ENCODE measurements around the gene TMX1. TPM values are rescaled to one million over a fixed set of nuclear protein-coding genes. Genes with fewer than 3 reads are reported as not detected.

TMX1 gene
- total RNA-seq, 1 donor = 55.4 TPM

GRCh38 chr14:51203881-51204280 is 36.2 kb upstream of the TMX1 start:
- Histone ChIP-seq H3K27ac (ENCODE audit: low read depth, low read length) (no peak overlapping the region), H3K9me3 (ENCODE audit: low read depth, low read length) (no peaks in the 10 kb centered on the region), H3K4me1 (ENCODE audit: insufficient read depth, low read length) (no peaks in the 10 kb centered on the region), H3K4me2 (ENCODE audit: insufficient read depth, low read length) (no peak overlapping the region), H3K79me2 (ENCODE audit: insufficient read depth, low read length) (no peaks in the 10 kb centered on the region), H3K27me3 (ENCODE audit: insufficient read depth, low read length) (peaks cover 70% of the 10 kb centered on the region), H4K20me1 (ENCODE audit: insufficient read depth, low read length) (no peaks in the 10 kb centered on the region), H2AFZ (ENCODE audit: low read length) (no peak overlapping the region), H3K36me3 (ENCODE audit: insufficient read depth, low read length) (no peaks in the 10 kb centered on the region), H3K4me3 (ENCODE audit: insufficient read depth, low read length) (no peak overlapping the region)
- TF ChIP-seq CTCF (IDR thresholded peaks at IDR 0.05; ENCODE audit: extremely low read depth, low read depth, low read length) = no peak
- no peak for DNase-seq (ENCODE audit: insufficient read length, low spot score, missing footprints)

- H3K27ac ChIP-seq (ENCODE audit: low read depth, low read length) = no peak overlapping the region
- peaks cover 69% of the 10 kb centered on the region for H3K27me3 ChIP-seq (ENCODE audit: insufficient read depth, low read length)
These were observed 34.6 kb upstream of the TMX1 start for GRCh38 chr14:51205486-51205885.

GRCh38 chr14:51206462-51206861 is 33.6 kb upstream of the TMX1 start:
- H3K4me2 ChIP-seq (ENCODE audit: insufficient read depth, low read length) = no peak overlapping the region
- no peaks in the 10 kb centered on the region for H3K4me1 ChIP-seq (ENCODE audit: insufficient read depth, low read length)
- H2AFZ ChIP-seq (ENCODE audit: low read length) = no peak overlapping the region
- no peak overlapping the region for H3K27ac ChIP-seq (ENCODE audit: low read depth, low read length)
- no peaks in the 10 kb centered on the region for H4K20me1 ChIP-seq (ENCODE audit: insufficient read depth, low read length)
- no peaks in the 10 kb centered on the region for H3K36me3 ChIP-seq (ENCODE audit: insufficient read depth, low read length)
- H3K79me2 ChIP-seq (ENCODE audit: insufficient read depth, low read length) = no peaks in the 10 kb centered on the region
- H3K4me3 ChIP-seq (ENCODE audit: insufficient read depth, low read length) = no peak overlapping the region
- H3K27me3 ChIP-seq (ENCODE audit: insufficient read depth, low read length) = peaks cover 62% of the 10 kb centered on the region
- TF ChIP-seq CTCF (IDR thresholded peaks at IDR 0.05; ENCODE audit: extremely low read depth, low read depth, low read length) = no peak
- H3K9me3 ChIP-seq (ENCODE audit: low read depth, low read length) = no peaks in the 10 kb centered on the region
- DNase-seq (ENCODE audit: insufficient read length, low spot score, missing footprints) = no peak

More at GRCh38 chr14:51205486-51205885, 34.6 kb upstream of the TMX1 start:
- no peaks in the 10 kb centered on the region for H3K4me1 ChIP-seq (ENCODE audit: insufficient read depth, low read length)
- no peak overlapping the region for H3K4me2 ChIP-seq (ENCODE audit: insufficient read depth, low read length)
- H2AFZ ChIP-seq (ENCODE audit: low read length) = no peak overlapping the region
- no peak for TF ChIP-seq CTCF (IDR thresholded peaks at IDR 0.05; ENCODE audit: extremely low read depth, low read depth, low read length)
- H3K9me3 ChIP-seq (ENCODE audit: low read depth, low read length) = no peaks in the 10 kb centered on the region
- DNase-seq (ENCODE audit: insufficient read length, low spot score, missing footprints) = no peak
- no peaks in the 10 kb centered on the region for H3K36me3 ChIP-seq (ENCODE audit: insufficient read depth, low read length)
- no peaks in the 10 kb centered on the region for H3K79me2 ChIP-seq (ENCODE audit: insufficient read depth, low read length)
- no peaks in the 10 kb centered on the region for H4K20me1 ChIP-seq (ENCODE audit: insufficient read depth, low read length)
- H3K4me3 ChIP-seq (ENCODE audit: insufficient read depth, low read length) = no peak overlapping the region

GRCh38 chr14:51207621-51208020 is 32.4 kb upstream of the TMX1 start:
- Histone ChIP-seq H3K36me3 (ENCODE audit: insufficient read depth, low read length) (no peaks in the 10 kb centered on the region), H4K20me1 (ENCODE audit: insufficient read depth, low read length) (no peaks in the 10 kb centered on the region), H3K4me3 (ENCODE audit: insufficient read depth, low read length) (no peak overlapping the region), H3K4me1 (ENCODE audit: insufficient read depth, low read length) (no peaks in the 10 kb centered on the region), H3K27ac (ENCODE audit: low read depth, low read length) (no peak overlapping the region), H3K9me3 (ENCODE audit: low read depth, low read length) (no peaks in the 10 kb centered on the region), H2AFZ (ENCODE audit: low read length) (no peak overlapping the region), H3K27me3 (ENCODE audit: insufficient read depth, low read length) (peaks cover 52% of the 10 kb centered on the region), H3K79me2 (ENCODE audit: insufficient read depth, low read length) (no peaks in the 10 kb centered on the region), H3K4me2 (ENCODE audit: insufficient read depth, low read length) (no peak overlapping the region)
- no peak for TF ChIP-seq CTCF (IDR thresholded peaks at IDR 0.05; ENCODE audit: extremely low read depth, low read depth, low read length)
- no peak for DNase-seq (ENCODE audit: insufficient read length, low spot score, missing footprints)

Measured in osteoblast (primary cell).